Prostate gland (tissue), 2 donors: ENCODE measurements around the gene GPR15LG. TPM values are rescaled to one million over a fixed set of nuclear protein-coding genes. Genes with fewer than 3 reads are reported as not detected.
A peak's percentile ranks its signal among the peaks of the same experiment; 100 is the strongest.
"Not testable (repeated sequence)": the region's sequence is repeated elsewhere in the genome, so short reads cannot be mapped to it uniquely, and the experiment has no call there.

Experiments used
- DNase-seq: peaks from one replicate; pipeline ENCODE4 v3.0.0-alpha.2; 2019; ENCODE audit warnings: low spot score
- H3K27ac ChIP-seq, 2 donors: fragments of 200-600 bp; sonication (generic); 2 replicates each; pipeline ENCODE4 v1.5.1; 2017 to 2019
- H3K27me3 ChIP-seq: fragments of 200-600 bp; sonication (generic); replicated peaks from 2 replicates; pipeline ENCODE4 v1.5.1; 2019; ENCODE audit not compliant: insufficient read depth
- H3K36me3 ChIP-seq, 2 donors: fragments of 200-600 bp; sonication (generic); 1 replicate in 1 of 2; 2 replicates in 1 of 2; pipeline versions ENCODE4 v1.5.1 to v1.8.1; 2017 to 2019
- H3K4me1 ChIP-seq: fragments of 200-600 bp; sonication (generic); replicated peaks from 2 replicates; pipeline ENCODE4 v1.5.1; 2019
- H3K4me3 ChIP-seq, 2 donors: fragments of 200-600 bp; sonication (generic); 2 replicates each; pipeline ENCODE4 v1.5.1; 2017 to 2019
- H3K9me3 ChIP-seq: fragments of 200-600 bp; sonication (generic); 2 replicates; pipeline ENCODE4 v1.5.1; 2017
- POLR2A ChIP-seq: fragments of 450-650 bp; IDR thresholded peaks from one replicate; pipeline ENCODE4 v1.6.1; 2016; ENCODE audit warnings: antibody characterized with exemption, mild to moderate bottlenecking
- POLR2AphosphoS5 ChIP-seq: sonication (generic); formaldehyde crosslinking; IDR thresholded peaks from one replicate; pipeline ENCODE4 v1.6.1; 2017; ENCODE audit warnings: antibody characterized with exemption
- WGBS: methylation state at CpG from one replicate; pipeline ENCODE4 v1.1.5; 2018; 5-methylcytosine and 5-hydroxymethylcytosine counted together
- intact Hi-C: fragments of 100-400 bp; cut with DNase I; formaldehyde crosslinking; loops from one replicate; pipeline ENCODE4 v1.14.2; 2022
- total RNA-seq, 2 donors: library from RNA; depleted of rRNA; stranded (reverse); fragments of >200 nt; gene quantifications; one replicate each; pipeline ENCODE4 v1.1.0, GENCODE V29; 2016
- TF ChIP-seq, protein P1 (sequence below), 4 experiments: fragments of 200-600 bp in 2 of 4; fragments of 450-650 bp in 2 of 4; sonication (generic) in 2 of 4; IDR thresholded peaks; 1 replicate in 3 of 4; 2 replicates in 1 of 4; pipeline ENCODE4 v1.5.1; 2016 to 2019; ENCODE audit warnings: antibody characterized with exemption in 4 of 4, mild to moderate bottlenecking in 2 of 4, moderate library complexity in 2 of 4

Gene GPR15LG
- 1 to 10 TPM in 1 of 2 donors, not detected in 1; 3.1 TPM for total RNA-seq

DNA sequence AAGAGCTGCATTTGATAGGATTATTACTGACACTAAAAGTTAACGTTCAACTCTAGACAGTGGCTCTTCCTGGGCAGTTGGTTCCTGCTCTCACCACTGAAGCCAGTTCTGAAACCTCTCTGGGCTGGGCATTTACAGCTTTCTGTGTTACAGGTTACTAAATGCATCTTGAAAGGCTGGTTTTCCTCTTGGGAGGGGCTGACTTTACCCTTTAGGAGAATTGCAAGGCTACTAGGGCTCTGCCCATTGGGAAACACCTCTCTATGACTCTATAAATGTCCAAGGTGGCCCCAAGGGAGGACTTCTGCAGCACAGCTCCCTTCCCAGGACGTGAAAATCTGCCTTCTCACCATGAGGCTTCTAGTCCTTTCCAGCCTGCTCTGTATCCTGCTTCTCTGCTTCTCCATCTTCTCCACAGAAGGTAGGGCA, at the start of gene GPR15LG:
GPR15LG (plus strand) TSS at position 301 of the 429 bp plus-strand sequence; CDS start at position 352, 51 bp downstream.
- Histone ChIP-seq H3K4me1 (no peaks in the 10 kb centered on the region), H3K27ac (peak within 1 kb of the TSS; percentile 29 to 60), H3K4me3 (no peak within 1 kb of the TSS), H3K9me3 (no peaks in the 10 kb centered on the region), H3K27me3 (no peaks in the 10 kb centered on the region), H3K36me3 (no peaks in the 10 kb centered on the region)
- WGBS, result 42% methylated on average over 2 of the region's 2 CpGs
- DNase-seq, result no peak
- intact Hi-C loops, result no loop called here
- no peak for TF ChIP-seq POLR2A
- TF ChIP-seq, protein P1, sequence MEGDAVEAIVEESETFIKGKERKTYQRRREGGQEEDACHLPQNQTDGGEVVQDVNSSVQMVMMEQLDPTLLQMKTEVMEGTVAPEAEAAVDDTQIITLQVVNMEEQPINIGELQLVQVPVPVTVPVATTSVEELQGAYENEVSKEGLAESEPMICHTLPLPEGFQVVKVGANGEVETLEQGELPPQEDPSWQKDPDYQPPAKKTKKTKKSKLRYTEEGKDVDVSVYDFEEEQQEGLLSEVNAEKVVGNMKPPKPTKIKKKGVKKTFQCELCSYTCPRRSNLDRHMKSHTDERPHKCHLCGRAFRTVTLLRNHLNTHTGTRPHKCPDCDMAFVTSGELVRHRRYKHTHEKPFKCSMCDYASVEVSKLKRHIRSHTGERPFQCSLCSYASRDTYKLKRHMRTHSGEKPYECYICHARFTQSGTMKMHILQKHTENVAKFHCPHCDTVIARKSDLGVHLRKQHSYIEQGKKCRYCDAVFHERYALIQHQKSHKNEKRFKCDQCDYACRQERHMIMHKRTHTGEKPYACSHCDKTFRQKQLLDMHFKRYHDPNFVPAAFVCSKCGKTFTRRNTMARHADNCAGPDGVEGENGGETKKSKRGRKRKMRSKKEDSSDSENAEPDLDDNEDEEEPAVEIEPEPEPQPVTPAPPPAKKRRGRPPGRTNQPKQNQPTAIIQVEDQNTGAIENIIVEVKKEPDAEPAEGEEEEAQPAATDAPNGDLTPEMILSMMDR (IDR thresholded peaks at IDR 0.05), result no peak
- TF ChIP-seq POLR2AphosphoS5, result no peak

DNA sequence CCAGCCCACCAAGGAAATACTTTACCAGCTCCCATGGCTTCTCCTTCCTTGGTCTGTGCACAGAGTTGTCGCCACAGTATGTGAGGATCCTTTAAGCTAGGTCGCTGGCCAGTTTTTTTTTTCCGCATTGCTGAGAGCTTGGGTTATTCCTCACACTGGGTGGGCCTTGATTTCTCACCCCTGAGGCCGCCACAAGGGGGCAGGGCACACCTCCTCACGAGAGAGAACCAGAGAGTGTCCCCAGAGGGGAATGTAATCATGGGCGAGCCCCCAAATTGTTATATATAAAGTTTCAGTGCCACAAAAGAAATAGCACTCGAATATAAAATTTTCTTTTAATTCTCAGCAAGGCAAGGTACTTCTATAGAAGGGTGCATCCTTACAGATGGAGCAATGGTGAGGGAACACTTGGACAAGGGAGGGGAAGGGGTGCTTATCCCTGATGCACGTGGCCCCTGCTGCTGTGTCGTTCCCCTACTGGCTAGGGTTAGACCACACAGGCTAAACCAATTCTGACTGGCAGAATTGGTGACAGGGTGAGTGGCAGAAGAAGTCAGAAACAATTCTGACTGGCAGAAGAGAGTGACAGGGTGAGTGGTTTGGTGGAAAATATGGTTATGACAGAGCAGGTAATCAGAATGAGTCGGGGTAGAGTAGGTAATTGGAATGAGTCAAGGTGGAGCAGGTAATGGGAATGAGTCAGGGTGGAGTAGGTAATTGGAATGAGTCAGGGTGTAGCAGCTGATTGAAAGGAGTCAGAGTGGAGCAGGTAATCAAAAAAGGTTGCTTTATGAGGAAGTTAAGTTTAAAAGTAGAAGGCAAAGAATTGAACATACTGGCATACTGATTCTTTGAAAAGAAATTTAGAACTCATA, 47.5 kb upstream of the GPR15LG start:
- H3K4me1 ChIP-seq, H3K4me3 ChIP-seq, DNase-seq, H3K27ac ChIP-seq, H3K27me3 ChIP-seq, intact Hi-C loops, H3K36me3 ChIP-seq, H3K9me3 ChIP-seq: not testable (repeated sequence)
- WGBS, result 83% methylated on average over 10 of the region's 10 CpGs

DNA sequence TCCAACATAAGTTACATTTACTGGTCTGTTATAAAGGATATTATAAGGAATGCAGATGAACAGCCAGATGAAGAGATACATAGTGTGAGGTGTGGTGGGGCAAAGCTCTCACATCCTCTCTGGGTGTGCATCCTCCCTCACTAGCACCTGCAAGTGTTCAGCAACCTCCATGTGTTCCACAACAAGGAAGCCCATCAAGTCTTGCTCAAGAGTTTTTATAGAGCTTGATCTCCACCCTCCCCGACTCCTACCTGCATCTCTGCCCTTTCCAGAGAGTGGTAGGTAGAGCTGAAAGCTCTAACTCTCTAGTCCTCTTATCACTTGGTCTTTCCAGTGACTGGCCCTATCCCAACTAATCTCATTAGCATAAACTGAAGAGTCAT, 46.8 kb upstream of the GPR15LG start:
- no peaks in the 10 kb centered on the region for H3K4me1 ChIP-seq
- 94% methylated on average over 1 of the region's 1 CpG for whole genome bisulfite sequencing
- no peaks in the 10 kb centered on the region for H3K9me3 ChIP-seq
- intact Hi-C loops, result no loop called here
- no peaks in the 10 kb centered on the region for H3K36me3 ChIP-seq
- H3K4me3 ChIP-seq, result no peak overlapping the region
- TF ChIP-seq POLR2AphosphoS5, result no peak
- TF ChIP-seq, protein P1 (IDR thresholded peaks at IDR 0.05), result no peak
- no peak for TF ChIP-seq POLR2A
- H3K27ac ChIP-seq, result no peak overlapping the region
- no peak for DNase-seq
- no peaks in the 10 kb centered on the region for H3K27me3 ChIP-seq

DNA sequence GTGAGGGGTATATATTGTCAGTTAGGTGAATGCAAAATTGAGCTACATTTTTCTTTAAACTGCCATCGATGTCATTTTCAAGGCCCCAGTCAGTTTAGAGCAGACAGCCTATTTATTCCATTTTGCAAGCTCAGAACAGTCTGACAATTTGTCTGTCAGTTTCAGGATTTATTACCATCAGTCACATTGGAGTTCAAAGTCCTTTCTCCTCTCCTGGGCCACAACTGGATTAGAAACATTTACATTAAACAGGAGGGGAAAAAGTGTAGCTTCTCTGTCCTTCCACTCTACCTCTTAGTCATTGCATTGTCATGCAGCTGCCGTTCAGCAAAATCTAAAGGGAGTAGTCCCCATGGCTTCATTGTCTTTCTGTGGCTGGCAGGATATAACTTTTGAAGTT, 37.8 kb upstream of the GPR15LG start:
- no peak overlapping the region for H3K27ac ChIP-seq
- H3K27me3 ChIP-seq, result no peaks in the 10 kb centered on the region
- WGBS, result 75% methylated on average over 2 of the region's 2 CpGs
- TF ChIP-seq POLR2A (no peak), POLR2AphosphoS5 (no peak)
- TF ChIP-seq, protein P1 (IDR thresholded peaks at IDR 0.05), result no peak
- no peak for DNase-seq
- H3K9me3 ChIP-seq, result no peaks in the 10 kb centered on the region
- H3K4me1 ChIP-seq, result no peaks in the 10 kb centered on the region
- H3K4me3 ChIP-seq, result no peak overlapping the region
- intact Hi-C loops, result loop anchor here (5.0 kb wide), 1 partner anchor 191 kb away; the partner anchor contains the start of gene CCSER2
- H3K36me3 ChIP-seq, result no peaks in the 10 kb centered on the region

DNA sequence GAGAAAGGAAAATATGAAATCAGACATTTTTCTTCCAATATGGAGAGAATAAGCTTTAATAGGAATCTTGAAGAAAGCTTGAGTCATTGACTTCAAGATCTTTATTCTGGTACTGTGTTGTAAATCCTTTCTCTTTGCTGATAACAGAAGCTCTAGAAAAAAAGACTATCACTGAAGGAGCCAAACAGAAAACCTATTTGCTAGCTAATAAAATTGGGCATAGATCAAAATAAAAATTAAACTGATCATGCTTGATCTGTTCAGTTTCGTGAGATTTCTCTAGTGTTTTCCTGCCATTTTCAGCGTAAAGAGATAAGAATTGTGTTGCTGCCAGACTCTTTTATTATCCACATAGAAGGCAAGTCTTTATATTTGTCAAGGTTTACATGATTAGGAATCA, 35.8 kb upstream of the GPR15LG start:
- no peak for DNase-seq
- WGBS, result 94% methylated on average over 2 of the region's 2 CpGs
- intact Hi-C loops, result loop anchor here (5.0 kb wide), 1 partner anchor 189 kb away; the partner anchor contains the start of gene CCSER2
- no peaks in the 10 kb centered on the region for H3K4me1 ChIP-seq
- TF ChIP-seq POLR2AphosphoS5, result no peak
- TF ChIP-seq POLR2A, result no peak
- TF ChIP-seq, protein P1 (IDR thresholded peaks at IDR 0.05), result no peak
- H3K27ac ChIP-seq, result no peak overlapping the region
- H3K36me3 ChIP-seq, result peaks cover 0 to 3% of the 10 kb centered on the region in 2 donors
- no peak overlapping the region for H3K4me3 ChIP-seq
- no peaks in the 10 kb centered on the region for H3K27me3 ChIP-seq
- no peaks in the 10 kb centered on the region for H3K9me3 ChIP-seq
